ENCODE results near the gene PPP2R5C.

GRCh38 chr14:101917413-101918017, 156.0 kb downstream of the PPP2R5C start:
- TF ChIP-seq DMBX1 (CRISPR knock-in tag; IDR thresholded peaks at IDR 0.05; ENCODE audit: borderline replicate concordance) (no peak), HDAC6 (IDR thresholded peaks at IDR 0.05; ENCODE audit: low read depth, low read length) (no peak), EP300 (IDR thresholded peaks at IDR 0.05; ENCODE audit: low read length) (no peak), MAZ (CRISPR knock-in tag; conservative IDR thresholded peaks at IDR 0.05 in 1 of 2, IDR thresholded peaks at IDR 0.05 in 1 of 2) (no peak), DACH1 (IDR thresholded peaks at IDR 0.05; ENCODE audit: partially characterized antibody) (no peak), BRCA1 (IDR thresholded peaks at IDR 0.05) (no peak), BRCA1 (CRISPR knock-in tag; IDR thresholded peaks at IDR 0.05) (no peak), POLR2A (conservative IDR thresholded peaks at IDR 0.05) (no peak; the same call in 1 of the 2 replicates)
